GM12892 (cell line): ENCODE measurements around the gene FAM177B.
A peak's percentile ranks its signal among the peaks of the same experiment; 100 is the strongest.

ENCODE experiments used
- DNase-seq: peaks from one replicate; pipeline ENCODE4 v3.0.0; 2011; ENCODE audit not compliant: insufficient read length
- FAIRE-seq: peaks from 2 replicates; lab custom pipeline; 2011; peaks lifted over from hg19 to GRCh38; lab: Jason Lieb, UNC
- POLR2A ChIP-seq: IDR thresholded peaks from 2 replicates; pipeline ENCODE4 v1.6.1; 2011; ENCODE audit warnings: low read depth, low read length, control low read depth
- POLR2AphosphoS5 ChIP-seq: IDR thresholded peaks from 2 replicates; pipeline ENCODE4 v1.6.1; 2011; ENCODE audit warnings: low read depth, low read length, control low read depth
- TAF1 ChIP-seq: IDR thresholded peaks from 2 replicates; pipeline ENCODE4 v1.6.1; 2011; ENCODE audit warnings: low read depth, mild to moderate bottlenecking, control low read depth, low read length, borderline replicate concordance

FAM177B gene

DNA sequence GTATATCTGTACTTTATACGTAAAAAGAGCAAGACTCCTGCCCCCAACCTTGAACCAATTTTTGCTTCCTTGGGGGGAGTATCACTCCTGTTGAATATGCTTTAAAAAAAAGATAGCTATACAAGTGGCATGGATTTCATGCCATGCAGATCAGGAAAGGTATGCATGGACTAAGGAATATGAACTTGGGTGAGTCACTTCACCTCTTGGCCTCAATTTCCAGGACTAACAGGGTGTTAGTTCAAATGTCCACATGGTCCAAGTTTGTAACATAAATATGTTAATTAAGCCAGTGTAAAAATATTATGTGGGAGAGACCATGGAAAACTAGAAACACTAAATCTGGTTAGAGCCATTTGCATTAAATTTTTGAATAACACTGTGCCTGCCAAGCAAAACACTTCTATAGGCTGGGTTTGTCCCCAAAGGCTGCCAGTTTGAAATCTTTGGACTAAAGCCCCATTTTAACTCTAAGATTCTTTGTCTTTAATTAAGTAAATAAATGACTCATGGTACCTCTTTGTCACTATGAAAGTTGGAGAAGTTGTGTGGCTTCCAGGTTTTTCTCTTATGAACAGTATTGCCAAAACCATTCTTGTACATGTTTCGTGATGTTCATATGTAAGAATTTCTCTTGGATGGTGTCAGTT lies 33.1 kb downstream of the FAM177B start:
- DNase-seq = no peak
- no peak for TF ChIP-seq POLR2A
- TF ChIP-seq TAF1 = no peak
- TF ChIP-seq POLR2AphosphoS5 = no peak
- no peak for FAIRE-seq

DNA sequence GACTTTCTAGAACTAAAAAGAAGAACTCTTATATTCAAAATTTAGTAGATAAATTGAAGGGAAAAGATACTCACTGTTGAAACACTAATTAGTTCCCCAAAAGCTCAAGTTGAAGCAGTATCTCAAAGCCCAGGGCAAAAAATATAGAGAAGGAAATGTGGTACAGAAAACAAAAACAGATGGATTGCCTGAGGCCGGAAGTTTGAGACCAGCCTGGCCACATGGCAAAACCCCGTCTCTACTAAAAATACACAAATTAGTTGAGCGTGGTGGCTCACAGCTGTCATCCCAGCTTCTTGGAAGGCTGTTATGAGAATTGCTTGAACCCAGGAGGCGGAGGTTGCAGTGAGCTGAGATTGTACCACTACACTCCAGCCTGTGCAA lies 36.0 kb downstream of the FAM177B start:
- peak; percentile 83 for FAIRE-seq
- no peak for DNase-seq
- TF ChIP-seq POLR2AphosphoS5 (no peak), TAF1 (no peak), POLR2A (no peak)

DNA sequence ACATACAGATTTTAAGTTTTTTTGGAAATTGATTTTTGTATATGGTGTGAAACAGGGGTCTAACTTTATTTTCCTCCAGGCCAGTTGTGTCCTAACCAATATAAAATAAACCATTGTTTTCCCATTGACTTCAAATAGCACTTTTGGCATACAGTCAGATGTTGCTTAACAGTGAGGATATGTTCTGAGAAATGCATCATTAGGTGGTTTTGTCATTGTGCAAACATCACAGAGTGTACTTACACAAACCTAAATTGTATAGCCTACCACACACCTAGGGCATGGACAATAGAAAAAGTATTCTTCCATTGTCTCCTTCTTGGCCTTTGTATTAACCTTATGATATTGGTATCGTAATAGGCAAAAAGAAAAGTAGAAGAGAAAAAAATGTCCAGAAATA lies 40.5 kb downstream of the FAM177B start:
- TF ChIP-seq POLR2A (no peak), POLR2AphosphoS5 (no peak), TAF1 (no peak)
- no peak for DNase-seq
- no peak for FAIRE-seq

DNA sequence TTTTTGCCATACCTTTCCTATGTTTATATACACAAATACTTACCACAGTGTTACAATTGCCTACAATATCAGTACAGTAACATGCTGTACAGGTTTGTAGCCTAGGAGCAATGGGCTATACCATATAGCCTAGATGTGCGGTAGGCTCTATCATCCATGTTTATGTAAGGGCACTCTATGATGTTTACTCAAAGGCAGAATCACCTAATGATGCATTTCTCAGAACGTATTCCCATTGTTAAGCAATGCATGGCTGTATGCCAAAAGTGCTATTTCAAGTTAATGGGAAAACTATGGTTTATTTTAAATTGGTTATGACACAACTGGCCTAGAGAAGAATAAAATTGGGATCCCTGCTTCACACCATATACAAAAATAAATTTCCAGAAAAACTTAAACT lies 41.0 kb downstream of the FAM177B start:
- no peak for TF ChIP-seq TAF1
- TF ChIP-seq POLR2A = no peak
- no peak for TF ChIP-seq POLR2AphosphoS5
- DNase-seq = no peak
- FAIRE-seq = no peak

DNA sequence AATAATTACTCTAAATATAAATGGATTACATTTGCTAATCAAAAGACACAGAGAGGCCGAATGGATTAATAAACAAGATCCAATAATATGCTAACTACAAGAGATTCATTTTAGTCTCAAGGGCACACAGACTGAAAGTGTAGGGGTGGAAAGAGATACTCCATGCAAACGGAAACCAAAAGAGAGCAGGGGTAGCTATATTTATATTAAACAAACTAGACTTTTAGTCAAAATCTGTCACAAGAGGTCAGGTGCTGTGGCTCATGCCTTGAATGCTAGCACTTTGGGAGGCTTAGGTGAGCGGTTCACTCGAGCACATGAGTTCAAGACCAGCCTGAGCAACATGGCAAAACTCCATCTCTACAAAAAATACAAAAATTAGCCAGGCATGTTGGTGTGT lies 44.2 kb downstream of the FAM177B start:
- FAIRE-seq (no peak), DNase-seq (no peak)
- TF ChIP-seq POLR2A (no peak), TAF1 (no peak), POLR2AphosphoS5 (no peak)

DNA sequence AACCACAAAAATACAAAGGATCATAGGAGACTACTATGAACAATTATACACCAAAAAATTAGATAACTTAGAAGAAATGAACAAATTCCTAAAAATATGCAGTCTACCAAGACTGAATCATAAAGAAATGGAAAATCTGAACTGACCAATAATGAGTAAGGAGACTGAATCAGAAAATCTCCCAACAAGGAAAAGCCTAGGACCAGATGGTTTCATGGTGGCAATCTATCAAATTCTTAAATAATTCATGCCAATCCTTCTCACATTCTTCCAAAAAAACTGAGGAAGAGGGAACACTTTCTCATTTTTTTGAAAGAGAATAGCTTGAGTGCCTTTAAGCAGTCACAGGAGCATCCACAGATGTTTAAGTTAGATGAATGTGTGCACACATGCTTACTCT lies 46.0 kb downstream of the FAM177B start:
- TF ChIP-seq POLR2AphosphoS5 (no peak), TAF1 (no peak), POLR2A (no peak)
- FAIRE-seq (no peak), DNase-seq (no peak)

DNA sequence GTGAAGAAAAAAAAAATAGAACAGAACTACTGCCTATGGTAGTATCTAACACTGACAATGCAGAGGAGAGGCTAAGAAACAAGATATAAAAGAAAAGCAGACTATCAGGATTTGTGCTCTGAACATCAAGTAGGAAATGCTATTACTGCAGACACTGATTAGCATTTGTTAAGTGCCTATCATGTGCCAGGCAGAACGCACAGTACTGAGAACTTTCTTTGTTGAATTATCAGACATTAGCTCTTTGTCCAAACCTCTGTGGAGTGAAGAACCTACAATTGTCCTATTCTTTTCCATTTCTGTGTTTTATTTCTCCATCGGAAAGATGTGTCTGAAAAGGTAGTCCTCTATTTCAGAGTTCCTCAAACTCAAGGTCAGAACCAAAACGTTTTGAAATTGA lies 47.4 kb downstream of the FAM177B start:
- TF ChIP-seq TAF1 = no peak
- FAIRE-seq (no peak), DNase-seq (no peak)

DNA sequence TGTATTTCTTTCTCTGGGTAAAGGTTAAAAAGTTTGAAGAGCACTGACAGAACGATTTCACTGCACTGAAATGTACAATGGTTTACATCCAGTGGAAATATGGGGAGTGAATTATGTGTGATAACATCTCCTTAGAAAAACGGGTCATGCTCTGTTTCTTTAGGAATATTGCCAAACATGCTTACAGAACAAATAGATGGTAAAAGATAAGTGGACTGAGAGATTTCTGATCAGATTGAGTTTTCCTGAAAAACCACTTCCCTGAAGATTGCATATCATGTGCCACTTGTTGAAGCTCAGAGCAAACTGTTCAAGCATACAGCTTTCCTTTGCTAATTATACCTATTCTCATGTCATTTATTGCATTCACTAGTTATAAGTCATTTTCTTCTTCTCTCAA lies 47.9 kb downstream of the FAM177B start:
- FAIRE-seq = no peak

DNA sequence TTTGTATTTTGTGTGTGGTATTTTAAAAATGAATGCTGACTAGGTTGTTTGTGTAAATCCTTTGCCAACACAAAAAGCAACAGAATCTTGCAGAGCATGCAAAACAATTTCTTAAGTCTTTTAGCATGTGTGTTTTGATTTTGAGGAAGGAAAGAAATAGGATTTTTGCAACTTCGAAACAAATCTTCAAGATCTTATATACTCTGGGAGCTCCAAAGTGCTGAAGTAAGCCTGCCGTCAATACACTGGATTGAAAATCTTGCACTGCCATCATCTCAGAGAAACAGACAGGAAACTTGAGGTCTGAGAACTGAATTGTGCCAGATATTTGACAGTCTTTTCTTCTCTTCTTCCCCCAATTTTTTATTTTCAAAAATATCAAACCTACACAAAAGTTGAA lies 48.5 kb downstream of the FAM177B start:
- FAIRE-seq (no peak), DNase-seq (no peak)
- TF ChIP-seq TAF1 (no peak), POLR2AphosphoS5 (no peak), POLR2A (no peak)

More for the DNA sequence above, 47.9 kb downstream of the FAM177B start:
- TF ChIP-seq POLR2A (no peak), POLR2AphosphoS5 (no peak), TAF1 (no peak)
- DNase-seq = no peak

DNA sequence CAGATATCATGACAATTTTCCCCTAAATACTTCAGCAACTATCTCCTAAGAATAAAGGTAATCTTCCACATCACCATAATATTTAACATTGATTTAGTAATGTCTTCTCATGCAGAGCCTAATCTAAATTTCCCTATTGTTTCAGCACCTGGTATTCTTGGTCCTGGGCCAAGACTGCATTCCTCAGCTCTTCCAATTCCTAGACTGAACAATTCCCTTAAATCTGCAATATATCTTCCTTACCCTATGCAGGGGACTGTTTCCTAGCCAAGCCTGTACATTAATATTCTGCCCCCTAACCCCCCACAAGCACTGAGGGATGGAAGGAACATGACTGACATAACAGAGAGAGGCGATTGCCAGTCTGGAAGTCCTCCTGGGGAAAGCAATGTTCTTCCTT lies 49.1 kb downstream of the FAM177B start:
- TF ChIP-seq TAF1 (no peak), POLR2A (no peak), POLR2AphosphoS5 (no peak)
- no peak for DNase-seq
- no peak for FAIRE-seq

DNA sequence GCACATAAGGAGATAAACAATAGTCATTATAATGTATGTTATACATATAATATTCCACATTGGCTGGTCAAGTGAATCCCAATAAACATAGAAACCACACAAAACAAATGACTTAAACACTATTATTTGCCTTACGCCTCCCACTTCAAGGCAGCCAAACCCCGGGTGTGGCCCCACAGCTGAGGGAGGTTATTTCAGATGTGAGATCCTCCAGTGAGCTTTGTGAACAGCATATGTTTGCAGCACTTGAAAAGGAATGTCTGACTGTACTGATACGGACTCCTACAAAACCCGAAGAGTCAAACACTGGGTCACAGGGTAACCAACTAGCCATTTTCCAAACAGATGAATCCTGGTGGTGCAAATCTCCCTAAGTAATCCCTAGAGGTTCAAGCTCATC lies 50.7 kb downstream of the FAM177B start:
- DNase-seq (no peak), FAIRE-seq (no peak)
- TF ChIP-seq TAF1 = no peak
- no peak for TF ChIP-seq POLR2A
- TF ChIP-seq POLR2AphosphoS5 = no peak

DNA sequence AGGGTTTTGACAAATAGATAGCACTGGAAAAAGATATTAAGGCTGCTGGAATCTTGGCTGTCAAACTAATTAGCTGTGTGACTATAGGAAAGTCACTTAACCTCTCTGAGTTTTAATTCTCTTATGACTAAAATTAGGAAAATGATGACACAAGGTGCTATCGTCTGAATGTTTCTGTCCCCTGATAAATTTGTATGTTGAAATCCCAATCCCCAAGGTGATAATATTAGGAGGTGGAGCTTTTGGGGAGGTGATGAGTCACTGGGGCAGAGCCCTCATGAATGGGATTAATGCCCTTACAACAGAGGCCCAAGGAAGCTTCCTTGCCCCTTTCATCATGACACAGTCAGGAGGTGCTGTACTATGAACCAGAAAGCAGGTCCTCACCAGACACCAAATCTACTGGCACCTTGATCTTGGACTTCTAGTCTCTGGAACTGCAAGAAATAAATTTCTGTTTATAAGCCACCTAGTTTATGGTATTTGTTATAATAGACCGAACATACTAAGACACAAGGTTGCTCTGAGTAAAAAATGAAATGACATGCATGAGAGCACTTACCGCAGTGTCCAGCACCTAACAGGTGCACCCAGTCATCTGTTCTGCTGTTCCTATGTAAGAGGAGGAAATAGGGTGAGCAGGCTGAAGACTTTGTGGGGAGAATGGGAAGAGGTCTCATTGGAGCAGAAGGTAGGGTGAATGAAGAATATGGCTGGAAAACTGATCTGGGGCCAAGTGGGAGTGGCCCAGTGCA lies 51.6 kb downstream of the FAM177B start:
- FAIRE-seq (no peak), DNase-seq (no peak)

More for the DNA sequence above, 51.6 kb downstream of the FAM177B start:
- TF ChIP-seq POLR2AphosphoS5 = no peak
- no peak for TF ChIP-seq POLR2A
- no peak for TF ChIP-seq TAF1
